ENCODE results near the gene NUMBL. TPM values are rescaled to one million over a fixed set of nuclear protein-coding genes. Genes with fewer than 3 reads are reported as not detected.
"Not testable (repeated sequence)": the region's sequence is repeated elsewhere in the genome, so short reads cannot be mapped to it uniquely, and the experiment has no call there.

The NUMBL gene
- total RNA-seq, 1 donor from 2014 or later = 6.4 TPM

DNA sequence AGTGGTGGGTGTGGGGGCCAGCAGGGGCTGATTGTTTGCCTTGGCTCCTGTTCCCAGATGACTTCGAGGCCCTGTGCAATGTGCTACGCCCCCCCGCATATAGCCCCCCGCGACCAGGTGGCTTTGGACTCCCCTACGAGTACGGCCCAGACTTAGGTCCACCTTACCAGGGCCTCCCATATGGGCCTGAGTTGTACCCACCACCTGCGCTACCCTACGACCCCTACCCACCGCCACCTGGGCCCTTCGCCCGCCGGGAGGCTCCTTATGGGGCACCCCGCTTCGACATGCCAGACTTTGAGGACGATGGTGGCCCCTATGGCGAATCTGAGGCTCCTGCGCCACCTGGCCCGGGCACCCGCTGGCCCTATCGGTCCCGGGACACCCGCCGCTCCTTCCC, 63.5 kb downstream of the NUMBL start:
- no peaks in the 10 kb centered on the region for H3K9me3 Mint-ChIP-seq
- Histone ChIP-seq H3K27ac (no peak overlapping the region), H3K9ac (no peak overlapping the region), H3F3A (ENCODE audit: low read depth) (peaks cover 24% of the 10 kb centered on the region), H3K79me2 (ENCODE audit: low read depth) (no peaks in the 10 kb centered on the region), H2AFZ (replicated peaks) (no peak overlapping the region), H3K36me3 (no peaks in the 10 kb centered on the region), H3K4me1 (peaks cover 8% of the 10 kb centered on the region), H3K9me3 (ENCODE audit: low read depth) (no peaks in the 10 kb centered on the region), H3K4me2 (no peak overlapping the region), H3K4me3 (no peak overlapping the region), H3K27me3 (no peaks in the 10 kb centered on the region), H4K20me1 (ENCODE audit: low read depth) (peaks cover 17% of the 10 kb centered on the region)
- no peak overlapping the region for H3K4me3 Mint-ChIP-seq
- TF ChIP-seq, protein P1, sequence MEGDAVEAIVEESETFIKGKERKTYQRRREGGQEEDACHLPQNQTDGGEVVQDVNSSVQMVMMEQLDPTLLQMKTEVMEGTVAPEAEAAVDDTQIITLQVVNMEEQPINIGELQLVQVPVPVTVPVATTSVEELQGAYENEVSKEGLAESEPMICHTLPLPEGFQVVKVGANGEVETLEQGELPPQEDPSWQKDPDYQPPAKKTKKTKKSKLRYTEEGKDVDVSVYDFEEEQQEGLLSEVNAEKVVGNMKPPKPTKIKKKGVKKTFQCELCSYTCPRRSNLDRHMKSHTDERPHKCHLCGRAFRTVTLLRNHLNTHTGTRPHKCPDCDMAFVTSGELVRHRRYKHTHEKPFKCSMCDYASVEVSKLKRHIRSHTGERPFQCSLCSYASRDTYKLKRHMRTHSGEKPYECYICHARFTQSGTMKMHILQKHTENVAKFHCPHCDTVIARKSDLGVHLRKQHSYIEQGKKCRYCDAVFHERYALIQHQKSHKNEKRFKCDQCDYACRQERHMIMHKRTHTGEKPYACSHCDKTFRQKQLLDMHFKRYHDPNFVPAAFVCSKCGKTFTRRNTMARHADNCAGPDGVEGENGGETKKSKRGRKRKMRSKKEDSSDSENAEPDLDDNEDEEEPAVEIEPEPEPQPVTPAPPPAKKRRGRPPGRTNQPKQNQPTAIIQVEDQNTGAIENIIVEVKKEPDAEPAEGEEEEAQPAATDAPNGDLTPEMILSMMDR (IDR thresholded peaks at IDR 0.05) = no peak
- TF ChIP-seq EZH2phosphoT487 (IDR thresholded peaks at IDR 0.05) = no peak
- TF ChIP-seq EZH2 (IDR thresholded peaks at IDR 0.05) = no peak
- no peak overlapping the region for H3K27ac Mint-ChIP-seq
- peaks cover 17% of the 10 kb centered on the region for H3K4me1 Mint-ChIP-seq
- peaks cover 26% of the 10 kb centered on the region for H3K36me3 Mint-ChIP-seq
- DNase-seq (ENCODE audit: low spot score) = no peak
- H3K27me3 Mint-ChIP-seq (ENCODE audit: insufficient read depth, low read depth) = peaks cover 5% of the 10 kb centered on the region

DNA sequence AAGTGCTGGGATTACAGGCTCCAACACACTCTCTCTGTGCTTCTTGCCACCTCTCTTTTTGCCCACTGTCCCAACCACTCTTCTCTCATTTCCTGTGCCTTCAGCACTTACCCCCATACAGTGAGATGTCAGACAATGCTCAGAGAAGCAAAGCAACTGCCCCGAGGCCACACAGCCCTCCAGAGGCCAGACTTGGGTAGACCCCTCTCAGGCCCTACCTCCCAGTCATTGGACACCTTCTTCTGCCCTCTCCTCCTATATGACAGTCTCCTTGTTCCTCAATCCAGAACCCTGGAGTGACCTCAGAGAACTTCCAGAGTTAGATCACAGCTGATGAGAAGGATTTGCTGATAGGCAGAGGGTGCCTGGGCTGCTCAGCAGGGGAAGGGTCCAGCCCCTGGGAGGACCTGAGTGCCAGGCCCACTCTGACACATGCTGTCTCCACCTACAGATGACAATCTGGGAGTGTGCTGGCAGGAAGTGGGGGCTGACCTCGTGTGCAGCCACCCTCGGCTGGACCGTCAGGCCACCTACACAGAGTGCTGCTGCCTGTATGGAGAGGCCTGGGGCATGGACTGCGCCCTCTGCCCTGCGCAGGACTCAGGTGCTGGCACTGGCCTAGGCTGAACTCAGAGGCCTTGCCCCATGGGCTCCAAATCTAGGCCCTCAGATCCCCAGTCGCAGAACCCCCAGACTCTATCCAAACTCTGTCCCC, 64.9 kb downstream of the NUMBL start:
- no peak overlapping the region for H2AFZ ChIP-seq (replicated peaks)
- no peak overlapping the region for H3K27ac ChIP-seq
- peaks cover 31% of the 10 kb centered on the region for H3K36me3 Mint-ChIP-seq
- H3K4me1 Mint-ChIP-seq = peaks cover 6% of the 10 kb centered on the region
- TF ChIP-seq EZH2 (IDR thresholded peaks at IDR 0.05) (no peak), EZH2phosphoT487 (IDR thresholded peaks at IDR 0.05) (no peak)
- TF ChIP-seq, protein P1 (IDR thresholded peaks at IDR 0.05) = no peak
- H3K4me1 ChIP-seq = peaks cover 8% of the 10 kb centered on the region
- H3F3A ChIP-seq (ENCODE audit: low read depth) = peaks cover 24% of the 10 kb centered on the region
- no peaks in the 10 kb centered on the region for H3K36me3 ChIP-seq
- no peak overlapping the region for H3K9ac ChIP-seq
- H3K9me3 ChIP-seq (ENCODE audit: low read depth) = no peaks in the 10 kb centered on the region
- H3K4me3 ChIP-seq = no peak overlapping the region
- no peaks in the 10 kb centered on the region for H3K9me3 Mint-ChIP-seq
- H3K27ac Mint-ChIP-seq = no peak overlapping the region
- H4K20me1 ChIP-seq (ENCODE audit: low read depth) = peaks cover 19% of the 10 kb centered on the region
- H3K27me3 ChIP-seq = no peaks in the 10 kb centered on the region
- no peak for DNase-seq (ENCODE audit: low spot score)
- no peaks in the 10 kb centered on the region for H3K79me2 ChIP-seq (ENCODE audit: low read depth)
- no peak overlapping the region for H3K4me3 Mint-ChIP-seq
- H3K4me2 ChIP-seq = no peak overlapping the region
- H3K27me3 Mint-ChIP-seq (ENCODE audit: insufficient read depth, low read depth) = peaks cover 5% of the 10 kb centered on the region

DNA sequence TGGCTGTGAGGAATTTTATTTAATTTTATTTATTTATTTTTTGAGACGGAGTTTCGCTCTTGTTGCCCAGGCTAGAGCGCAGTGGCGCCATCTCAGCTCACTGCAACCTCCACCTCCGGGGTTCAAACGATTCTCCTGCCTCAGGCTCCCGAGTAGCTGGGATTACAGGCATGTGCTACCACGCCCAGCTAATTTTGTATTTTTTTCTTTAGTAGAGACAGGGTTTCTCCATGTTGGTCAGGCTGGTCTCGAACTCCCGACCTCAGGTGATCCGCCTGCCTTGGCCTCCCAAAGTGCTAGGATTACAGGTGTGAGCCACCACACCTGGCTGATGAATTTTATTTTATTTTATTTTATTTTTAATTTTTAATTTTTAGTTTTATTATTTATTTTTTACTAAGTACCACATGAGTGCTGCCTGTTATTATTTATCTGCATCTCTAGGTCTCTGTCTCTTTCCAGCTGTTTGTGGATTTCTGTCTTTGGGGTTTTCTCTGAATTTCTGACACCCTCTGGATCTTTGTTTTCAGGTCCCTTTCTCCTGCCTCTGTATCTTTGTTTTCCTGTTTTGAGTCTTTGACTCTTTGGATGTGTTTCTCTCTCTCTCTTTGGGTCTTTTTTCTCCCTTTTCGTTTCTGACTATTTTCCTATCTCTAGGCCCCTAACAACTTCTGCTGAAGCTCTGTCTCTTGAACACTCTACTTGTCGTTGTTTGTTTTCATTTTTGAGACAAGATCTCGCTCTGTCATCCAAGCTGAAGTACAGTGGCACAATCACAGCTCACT, 65.9 kb downstream of the NUMBL start:
- H3K36me3 ChIP-seq; H3K9me3 Mint-ChIP-seq; H3K27me3 Mint-ChIP-seq (ENCODE audit: insufficient read depth, low read depth); H3K4me3 Mint-ChIP-seq; H2AFZ ChIP-seq (replicated peaks); H3K9ac ChIP-seq; H3K4me3 ChIP-seq; H3K4me2 ChIP-seq; H3K27ac Mint-ChIP-seq; H3K27me3 ChIP-seq; H3K4me1 Mint-ChIP-seq; H3K4me1 ChIP-seq; H3K79me2 ChIP-seq (ENCODE audit: low read depth); H3K9me3 ChIP-seq (ENCODE audit: low read depth); H3K27ac ChIP-seq; DNase-seq (ENCODE audit: low spot score): not testable (repeated sequence)
- Histone ChIP-seq H3F3A (ENCODE audit: low read depth) (peaks cover 24% of the 10 kb centered on the region), H4K20me1 (ENCODE audit: low read depth) (peaks cover 19% of the 10 kb centered on the region)
- peaks cover 30% of the 10 kb centered on the region for H3K36me3 Mint-ChIP-seq
